Ishikawa (cell line): ENCODE measurements around the gene HCK.

Experiments used
- EP300 ChIP-seq: IDR thresholded peaks from 2 replicates; pipeline ENCODE4 v1.6.1; 2012; ENCODE audit warnings: borderline replicate concordance
- MAX ChIP-seq: IDR thresholded peaks from 2 replicates; pipeline ENCODE4 v1.6.1; 2012
- RAD21 ChIP-seq: IDR thresholded peaks from 2 replicates; pipeline ENCODE4 v1.6.1; 2012; ENCODE audit warnings: low read depth

GRCh38 chr20:32013326-32013725 is 38.7 kb upstream of the HCK start:
- no peak for TF ChIP-seq MAX
- TF ChIP-seq EP300, result no peak
- TF ChIP-seq RAD21, result no peak
